GM21529 (cell line): ENCODE measurements around the gene MAFG.

ENCODE experiments used
- ATAC-seq: cut with Tn5 transposase; IDR thresholded peaks from one replicate; pipeline ENCODE4 v1.9.1; 2021; ENCODE audit not compliant: unreplicated experiment

Gene MAFG

GRCh38 chr17:81870131-81870980, 57.2 kb downstream of the MAFG start:
- ATAC-seq: no peak

- no peak for ATAC-seq
Observed at GRCh38 chr17:81869221-81870130, 58.1 kb downstream of the MAFG start.

GRCh38 chr17:81868674-81869220, 58.8 kb downstream of the MAFG start:
- no peak for ATAC-seq
